NOMO-1 treated with dmso at 0.1 percent for 144 hours (cell line): ENCODE data around the gene FSTL4.
"Not testable (repeated sequence)": the region's sequence is repeated elsewhere in the genome, so short reads cannot be mapped to it uniquely, and the experiment has no call there.

Experiments
- DNase-seq: peaks from one replicate; lab custom pipeline; 2025; ENCODE audit not compliant: unreplicated experiment; lab: John Stamatoyannopoulos, UW

Gene FSTL4

GRCh38 chr5:133459474-133460160, 152.7 kb downstream of the FSTL4 start:
- no peak for DNase-seq

- no peak for DNase-seq
Measured at GRCh38 chr5:133458435-133458834, 153.9 kb downstream of the FSTL4 start.

- DNase-seq = no peak
Measured at GRCh38 chr5:133457439-133458355, 154.6 kb downstream of the FSTL4 start.

GRCh38 chr5:133456933-133457402, 155.4 kb downstream of the FSTL4 start:
- peak; percentile 29 for DNase-seq

GRCh38 chr5:133455676-133456075, 156.7 kb downstream of the FSTL4 start:
- no peak for DNase-seq

- no peak for DNase-seq
Measured at GRCh38 chr5:133454442-133454841, 157.9 kb downstream of the FSTL4 start.

- DNase-seq = no peak
Measured at GRCh38 chr5:133453831-133454230, 158.5 kb downstream of the FSTL4 start.

- DNase-seq = no peak
Measured at GRCh38 chr5:133453084-133453780, 159.1 kb downstream of the FSTL4 start.

- no peak for DNase-seq
Measured at GRCh38 chr5:133451926-133452325, 160.4 kb downstream of the FSTL4 start.

GRCh38 chr5:133450286-133450685, 162.1 kb downstream of the FSTL4 start:
- no peak for DNase-seq

GRCh38 chr5:133449181-133449580, 163.2 kb downstream of the FSTL4 start:
- DNase-seq = no peak

- no peak for DNase-seq
Measured at GRCh38 chr5:133446440-133446839, 165.9 kb downstream of the FSTL4 start.

- DNase-seq = no peak
Measured at GRCh38 chr5:133445744-133446143, 166.6 kb downstream of the FSTL4 start.

GRCh38 chr5:133445204-133445603, 167.1 kb downstream of the FSTL4 start:
- DNase-seq = not testable (repeated sequence)

GRCh38 chr5:133444711-133445110, 167.6 kb downstream of the FSTL4 start:
- DNase-seq = no peak

GRCh38 chr5:133441166-133441815, 171.1 kb downstream of the FSTL4 start:
- DNase-seq = no peak

GRCh38 chr5:133440467-133441115, 171.8 kb downstream of the FSTL4 start:
- DNase-seq = no peak

GRCh38 chr5:133439859-133440258, 172.5 kb downstream of the FSTL4 start:
- DNase-seq = no peak

GRCh38 chr5:133438487-133438886, 173.9 kb downstream of the FSTL4 start:
- DNase-seq = no peak

GRCh38 chr5:133434336-133434735, 178.0 kb downstream of the FSTL4 start:
- no peak for DNase-seq
